ENCODE measurements around the gene CRABP1. TPM values are rescaled to one million over a fixed set of nuclear protein-coding genes. Genes with fewer than 3 reads are reported as not detected.

CRABP1 gene
- polyA plus RNA-seq, 2 donors, result 0.11 TPM; not detected in 1

DNA sequence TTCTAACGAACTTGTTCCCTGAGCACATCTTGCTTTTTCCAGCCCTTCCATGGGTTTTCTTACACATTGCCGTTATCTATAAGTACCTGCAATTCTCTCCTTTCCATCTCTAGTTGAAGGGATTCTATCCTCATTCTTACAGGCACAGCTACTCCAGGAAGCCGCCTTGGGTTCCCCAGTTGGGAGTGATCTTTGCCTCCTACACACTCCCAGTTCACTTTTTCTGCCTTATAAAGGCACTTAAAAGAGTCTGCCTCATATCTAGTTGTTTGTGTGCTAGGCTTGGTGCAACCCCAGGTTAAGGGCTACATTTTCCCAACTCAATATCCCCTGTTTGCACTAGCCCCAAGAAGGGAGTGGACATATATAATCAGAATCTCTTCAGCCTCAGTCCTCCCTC lies 53.9 kb downstream of the CRABP1 start:
- H3K36me3 ChIP-seq (ENCODE audit: control insufficient read depth in 2 of 2, insufficient read depth in 2 of 2, low read length in 1 of 2), result no peaks in the 10 kb centered on the region
- no peaks in the 10 kb centered on the region for H3K9me3 ChIP-seq (ENCODE audit: control insufficient read depth in 2 of 2, insufficient read depth in 1 of 2, low read depth in 1 of 2, low read length in 1 of 2)
- no peaks in the 10 kb centered on the region for H3K4me1 ChIP-seq (ENCODE audit: control insufficient read depth in 2 of 2, insufficient read depth in 2 of 2, low read length in 1 of 2)
- 87 to 91% methylated on average over 3 of the region's 3 CpGs for WGBS, 2 donors
- H3K27ac ChIP-seq (ENCODE audit: low read depth in 2 of 2, low read length in 1 of 2), result no peak overlapping the region
- H3K27me3 ChIP-seq (ENCODE audit: control insufficient read depth in 1 of 2, insufficient read depth in 2 of 2, low read length in 2 of 2), result no peaks in the 10 kb centered on the region
- no peak overlapping the region for H3K4me3 ChIP-seq (ENCODE audit: low read depth in 1 of 2, low read length in 2 of 2)

DNA sequence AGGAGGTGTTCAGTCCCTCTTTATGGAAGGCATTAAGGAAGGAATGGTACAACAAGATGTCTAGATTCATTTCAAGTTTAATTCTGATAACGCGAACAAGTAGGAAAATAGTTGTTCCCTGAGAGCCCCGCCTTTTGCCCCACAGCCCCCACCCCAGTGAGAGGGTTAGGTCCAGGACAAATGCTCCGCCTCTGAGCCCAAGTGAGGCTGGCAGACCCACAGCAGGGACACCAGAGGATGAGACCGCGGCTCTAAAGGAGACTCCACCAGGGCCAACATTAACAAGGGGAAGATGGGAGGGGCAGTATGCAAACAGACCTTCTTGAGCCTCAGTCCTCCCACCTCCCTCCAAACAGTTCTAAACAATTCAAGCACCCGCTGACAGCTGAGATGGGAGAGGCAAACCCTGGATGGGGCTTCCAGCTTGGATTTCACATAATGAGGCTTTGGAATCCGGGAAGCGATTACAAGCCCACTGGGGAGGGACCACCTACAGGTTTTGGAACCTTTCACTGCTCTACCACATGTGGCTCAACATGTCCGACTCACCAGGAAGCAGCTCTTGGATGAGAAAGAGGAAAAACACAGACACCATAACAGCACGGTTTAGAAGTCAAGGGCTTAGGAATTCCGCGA lies 54.9 kb downstream of the CRABP1 start:
- no peaks in the 10 kb centered on the region for H3K9me3 ChIP-seq (ENCODE audit: control insufficient read depth in 2 of 2, insufficient read depth in 1 of 2, low read depth in 1 of 2, low read length in 1 of 2)

DNA sequence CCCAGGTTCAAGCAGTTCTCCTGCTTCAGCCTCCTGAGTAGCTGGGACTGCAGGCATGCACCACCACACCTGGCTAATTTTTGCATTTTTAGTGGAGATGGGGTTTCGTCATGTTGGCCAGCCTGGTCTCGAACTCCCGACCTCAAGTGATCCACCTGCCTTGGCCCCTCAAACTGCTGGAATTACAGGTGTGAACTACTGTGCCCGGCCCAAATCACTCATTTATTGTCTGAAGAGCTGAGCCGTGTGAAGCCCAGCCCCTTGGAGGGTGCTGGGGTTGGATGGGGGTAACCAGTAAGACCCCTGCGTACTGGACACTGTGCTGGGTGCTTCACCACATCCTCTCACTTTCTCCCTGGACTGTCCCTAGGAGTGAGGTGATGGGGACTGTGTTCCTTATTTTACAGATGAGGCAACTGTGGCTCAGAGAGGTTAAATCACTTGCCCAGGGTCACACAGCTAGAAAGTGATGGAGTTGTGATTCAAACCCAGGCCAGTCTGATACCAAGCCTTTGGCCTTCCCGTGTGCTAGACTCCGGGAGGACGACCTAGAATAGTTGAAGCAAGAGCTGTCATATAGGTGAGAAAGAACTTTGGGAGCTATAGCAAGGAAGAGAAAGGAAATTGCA lies 56.1 kb downstream of the CRABP1 start:
- 80 to 90% methylated on average over 9 of the region's 9 CpGs for WGBS, 2 donors

More for the DNA sequence above, 54.9 kb downstream of the CRABP1 start:
- no peaks in the 10 kb centered on the region for H3K36me3 ChIP-seq (ENCODE audit: control insufficient read depth in 2 of 2, insufficient read depth in 2 of 2, low read length in 1 of 2)
- no peak overlapping the region for H3K27ac ChIP-seq (ENCODE audit: low read depth in 2 of 2, low read length in 1 of 2)
- H3K4me3 ChIP-seq (ENCODE audit: low read depth in 1 of 2, low read length in 2 of 2), result no peak overlapping the region
- WGBS, 2 donors, result 65 to 69% methylated on average over 13 of the region's 13 CpGs
- H3K27me3 ChIP-seq (ENCODE audit: control insufficient read depth in 1 of 2, insufficient read depth in 2 of 2, low read length in 2 of 2), result no peaks in the 10 kb centered on the region
- no peaks in the 10 kb centered on the region for H3K4me1 ChIP-seq (ENCODE audit: control insufficient read depth in 2 of 2, insufficient read depth in 2 of 2, low read length in 1 of 2)

DNA sequence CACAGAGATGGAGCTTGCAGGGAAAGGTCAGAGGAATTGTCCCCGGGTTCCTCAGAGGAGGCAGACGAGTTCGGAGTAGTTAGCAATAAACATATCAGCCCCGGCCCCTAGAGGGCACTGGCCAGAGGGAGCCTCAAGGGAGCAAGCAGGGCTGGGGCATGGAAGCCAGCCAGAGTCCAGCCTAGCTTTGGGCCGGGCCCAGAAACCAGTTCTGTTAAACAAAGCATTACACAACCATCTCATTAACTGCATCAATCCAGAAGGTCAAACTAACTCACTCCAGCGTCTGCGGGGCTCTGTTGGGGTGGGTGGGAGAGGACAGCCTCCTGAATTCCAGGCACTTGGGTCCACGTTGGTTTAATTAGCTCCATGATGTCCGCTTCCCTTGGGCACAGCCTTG lies 56.8 kb downstream of the CRABP1 start:
- Histone ChIP-seq H3K4me3 (ENCODE audit: low read depth in 1 of 2, low read length in 2 of 2) (no peak overlapping the region), H3K36me3 (ENCODE audit: control insufficient read depth in 2 of 2, insufficient read depth in 2 of 2, low read length in 1 of 2) (no peaks in the 10 kb centered on the region), H3K9me3 (ENCODE audit: control insufficient read depth in 2 of 2, insufficient read depth in 1 of 2, low read depth in 1 of 2, low read length in 1 of 2) (no peaks in the 10 kb centered on the region), H3K27ac (ENCODE audit: low read depth in 2 of 2, low read length in 1 of 2) (peak overlapping the region in 1 of 2 donors; percentile 34), H3K4me1 (ENCODE audit: control insufficient read depth in 2 of 2, insufficient read depth in 2 of 2, low read length in 1 of 2) (no peaks in the 10 kb centered on the region), H3K27me3 (ENCODE audit: control insufficient read depth in 1 of 2, insufficient read depth in 2 of 2, low read length in 2 of 2) (no peaks in the 10 kb centered on the region)
- WGBS, 2 donors, result 40 to 46% methylated on average over 9 of the region's 9 CpGs

More for the DNA sequence above, 56.1 kb downstream of the CRABP1 start:
- H3K27ac ChIP-seq (ENCODE audit: low read depth in 2 of 2, low read length in 1 of 2), result no peak overlapping the region
- H3K36me3 ChIP-seq (ENCODE audit: control insufficient read depth in 2 of 2, insufficient read depth in 2 of 2, low read length in 1 of 2), result no peaks in the 10 kb centered on the region
- H3K4me3 ChIP-seq (ENCODE audit: low read depth in 1 of 2, low read length in 2 of 2), result no peak overlapping the region
- H3K27me3 ChIP-seq (ENCODE audit: control insufficient read depth in 1 of 2, insufficient read depth in 2 of 2, low read length in 2 of 2), result no peaks in the 10 kb centered on the region
- H3K9me3 ChIP-seq (ENCODE audit: control insufficient read depth in 2 of 2, insufficient read depth in 1 of 2, low read depth in 1 of 2, low read length in 1 of 2), result no peaks in the 10 kb centered on the region
- no peaks in the 10 kb centered on the region for H3K4me1 ChIP-seq (ENCODE audit: control insufficient read depth in 2 of 2, insufficient read depth in 2 of 2, low read length in 1 of 2)

DNA sequence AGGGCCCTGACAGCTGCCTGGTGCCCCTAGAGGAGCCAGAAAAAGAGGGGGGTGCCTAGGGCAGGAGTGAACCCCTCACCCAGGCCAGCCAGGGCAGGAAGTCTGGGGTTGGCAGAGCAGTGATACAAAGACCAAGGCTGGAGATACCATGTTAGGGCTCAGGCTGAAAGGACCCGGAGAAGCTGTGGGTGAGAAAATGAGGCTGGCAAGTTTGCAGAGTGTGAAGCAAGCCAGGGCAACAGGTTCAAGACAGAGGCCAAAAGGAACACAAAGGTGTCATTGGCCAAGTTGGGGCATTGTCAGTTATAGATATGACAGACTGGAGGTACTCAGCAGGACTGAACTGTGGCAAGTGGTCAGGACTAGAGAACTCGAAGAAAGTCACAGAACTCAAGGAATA lies 57.2 kb downstream of the CRABP1 start:
- no peaks in the 10 kb centered on the region for H3K9me3 ChIP-seq (ENCODE audit: control insufficient read depth in 2 of 2, insufficient read depth in 1 of 2, low read depth in 1 of 2, low read length in 1 of 2)
- H3K27ac ChIP-seq (ENCODE audit: low read depth in 2 of 2, low read length in 1 of 2), result peak overlapping the region in 1 of 2 donors; percentile 29
- no peak overlapping the region for H3K4me3 ChIP-seq (ENCODE audit: low read depth in 1 of 2, low read length in 2 of 2)
- H3K4me1 ChIP-seq (ENCODE audit: control insufficient read depth in 2 of 2, insufficient read depth in 2 of 2, low read length in 1 of 2), result no peaks in the 10 kb centered on the region
- 91 to 92% methylated on average over 2 of the region's 2 CpGs for WGBS, 2 donors
- H3K27me3 ChIP-seq (ENCODE audit: control insufficient read depth in 1 of 2, insufficient read depth in 2 of 2, low read length in 2 of 2), result no peaks in the 10 kb centered on the region
- no peaks in the 10 kb centered on the region for H3K36me3 ChIP-seq (ENCODE audit: control insufficient read depth in 2 of 2, insufficient read depth in 2 of 2, low read length in 1 of 2)

Other genes with a start within 250 kb of the CRABP1 start
- gene SH2D7, start 247.8 kb upstream of the CRABP1 start, polyA plus RNA-seq, result not detected
- 1 to 10 TPM in 1 of 2 donors, under 1 TPM in 1; 0.49 to 2.6 TPM for gene CIB2, start 208.9 kb upstream of the CRABP1 start, polyA plus RNA-seq
- 10 to 100 TPM; 20.0 to 37.6 TPM for gene IDH3A, start 191.0 kb upstream of the CRABP1 start, polyA plus RNA-seq
- gene ACSBG1, start 105.8 kb upstream of the CRABP1 start, polyA plus RNA-seq, result under 1 TPM; 0.10 to 0.11 TPM
- 10 to 100 TPM; 11.8 to 14.6 TPM for gene DNAJA4, start 75.8 kb upstream of the CRABP1 start, polyA plus RNA-seq
- gene SKIC8, start 40.7 kb upstream of the CRABP1 start, polyA plus RNA-seq, result 10 to 100 TPM; 29.4 to 53.3 TPM
- 1 to 10 TPM; 9.0 to 9.2 TPM for gene IREB2, start 97.9 kb downstream of the CRABP1 start, polyA plus RNA-seq
- 1 to 10 TPM; 2.7 to 2.9 TPM for gene HYKK, start 167.2 kb downstream of the CRABP1 start, polyA plus RNA-seq
- 100 to 1,000 TPM; 109 to 188 TPM for gene PSMA4, start 200.1 kb downstream of the CRABP1 start, polyA plus RNA-seq
- gene CHRNA5, start 225.2 kb downstream of the CRABP1 start, polyA plus RNA-seq, result 1 to 10 TPM; 1.5 to 2.3 TPM